ENCODE results near the gene NECAB2.

NECAB2 gene

DNA sequence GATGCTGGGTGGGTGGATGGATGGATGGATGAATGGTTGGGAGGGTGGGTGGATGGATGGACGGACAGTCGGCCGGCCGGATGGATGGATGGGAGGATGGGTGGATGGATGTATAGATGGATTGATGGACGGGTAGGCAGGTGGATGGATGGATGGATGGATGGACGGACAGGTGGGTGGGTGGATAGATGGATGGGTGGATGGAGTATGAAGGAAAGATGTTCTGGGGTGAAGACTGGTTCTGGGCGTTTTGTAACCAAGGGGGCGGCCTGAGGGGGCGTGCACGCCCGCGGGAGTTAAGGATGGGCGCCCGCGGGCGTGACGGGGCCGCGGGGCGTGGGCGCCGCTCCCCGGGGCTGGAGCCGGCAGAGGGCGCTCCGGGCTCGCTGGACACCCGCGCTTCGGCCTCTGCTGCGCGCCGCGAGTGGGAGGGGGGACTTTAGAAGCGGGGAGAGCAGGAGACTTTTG, at the start of gene NECAB2:
NECAB2 (plus strand) TSS at position 407 of the 468 bp plus-strand sequence. CDS start 405 bp downstream, outside the sequence.
- no peak for FAIRE-seq

DNA sequence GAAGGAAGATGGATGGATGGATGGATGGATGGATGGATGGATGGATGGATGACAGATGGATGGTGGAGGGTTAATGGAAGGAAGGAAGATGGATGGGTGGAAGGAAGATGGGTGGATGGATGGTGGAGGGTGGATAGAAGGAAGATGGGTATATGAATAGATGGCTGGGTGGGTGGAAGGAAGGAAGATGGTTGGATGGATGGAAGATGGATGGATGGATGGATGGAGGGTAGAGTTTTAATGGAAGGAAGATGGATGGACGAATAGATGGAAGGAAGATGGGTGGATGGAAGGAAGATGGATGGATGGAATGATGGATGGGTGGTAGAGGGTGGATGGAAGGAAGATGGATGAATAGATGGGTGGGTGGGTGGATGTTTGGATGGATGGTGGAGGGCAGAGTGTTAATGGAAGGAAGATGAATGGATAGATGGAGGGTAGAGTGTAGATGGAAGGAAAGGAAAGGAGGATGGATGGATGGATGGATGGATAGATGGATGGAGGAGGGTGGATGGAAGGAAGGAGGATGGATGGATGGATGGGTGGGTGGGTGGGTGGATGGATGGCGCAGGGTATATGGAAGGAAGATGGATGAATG, 47.1 kb upstream of the NECAB2 start:
- no peak for FAIRE-seq

DNA sequence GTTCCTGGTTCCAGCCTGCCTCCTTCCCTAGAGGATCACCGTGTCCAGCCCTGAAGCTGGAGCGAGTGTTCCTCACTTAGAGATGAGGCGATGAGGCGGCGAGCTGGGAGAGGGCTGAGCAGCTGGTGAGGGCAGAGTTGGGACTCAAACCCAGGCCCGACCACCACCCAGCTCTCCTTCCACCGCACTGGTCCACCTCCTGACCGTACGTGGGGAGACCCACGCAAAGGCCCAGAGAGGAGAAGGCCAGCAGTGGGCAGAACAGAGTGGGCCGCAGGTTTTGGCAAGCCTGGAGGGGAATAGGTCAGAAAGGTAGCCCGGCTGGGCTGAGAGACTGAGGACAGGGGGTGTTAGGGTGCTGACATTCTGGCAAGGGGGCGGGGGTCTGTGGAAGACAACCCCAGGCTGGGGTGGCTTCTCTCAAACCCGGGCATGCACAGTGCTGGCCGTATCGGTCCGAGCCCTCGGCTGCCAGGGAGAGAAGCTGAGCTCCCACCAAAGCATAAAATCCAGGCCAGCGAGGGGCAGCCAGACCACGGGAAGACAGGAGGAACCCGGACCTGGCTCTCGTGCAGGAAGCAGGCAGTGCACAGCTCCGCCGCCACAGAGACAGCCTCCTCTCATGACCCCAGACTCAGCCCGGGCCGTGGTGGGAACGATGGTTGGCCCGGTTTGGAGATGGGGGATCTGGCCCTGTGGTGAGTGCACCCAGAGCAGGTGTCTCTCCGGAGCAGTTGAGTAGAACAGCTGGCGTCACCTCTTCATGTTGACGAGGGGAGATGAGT, 44.3 kb upstream of the NECAB2 start:
- FAIRE-seq: no peak

DNA sequence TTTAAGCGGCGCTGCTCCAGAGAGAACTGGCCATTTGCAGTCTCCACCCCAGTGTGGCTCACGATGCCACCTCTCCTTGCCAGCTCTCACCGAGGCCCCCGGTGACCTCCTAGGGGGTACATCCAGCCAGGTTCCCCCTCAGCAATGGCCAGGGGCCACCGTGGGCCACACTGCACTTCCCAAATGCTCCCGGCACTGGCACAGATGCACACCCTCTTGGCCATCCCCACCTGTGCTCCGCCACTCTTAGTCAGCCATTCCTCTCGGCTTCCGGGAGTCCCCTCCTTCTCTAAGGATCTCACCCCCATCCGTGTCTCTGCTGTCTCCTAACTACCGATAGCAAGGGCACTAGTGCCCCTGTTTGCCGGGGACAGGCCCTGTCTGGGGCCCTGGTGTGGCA, 43.4 kb upstream of the NECAB2 start:
- no peak for FAIRE-seq

DNA sequence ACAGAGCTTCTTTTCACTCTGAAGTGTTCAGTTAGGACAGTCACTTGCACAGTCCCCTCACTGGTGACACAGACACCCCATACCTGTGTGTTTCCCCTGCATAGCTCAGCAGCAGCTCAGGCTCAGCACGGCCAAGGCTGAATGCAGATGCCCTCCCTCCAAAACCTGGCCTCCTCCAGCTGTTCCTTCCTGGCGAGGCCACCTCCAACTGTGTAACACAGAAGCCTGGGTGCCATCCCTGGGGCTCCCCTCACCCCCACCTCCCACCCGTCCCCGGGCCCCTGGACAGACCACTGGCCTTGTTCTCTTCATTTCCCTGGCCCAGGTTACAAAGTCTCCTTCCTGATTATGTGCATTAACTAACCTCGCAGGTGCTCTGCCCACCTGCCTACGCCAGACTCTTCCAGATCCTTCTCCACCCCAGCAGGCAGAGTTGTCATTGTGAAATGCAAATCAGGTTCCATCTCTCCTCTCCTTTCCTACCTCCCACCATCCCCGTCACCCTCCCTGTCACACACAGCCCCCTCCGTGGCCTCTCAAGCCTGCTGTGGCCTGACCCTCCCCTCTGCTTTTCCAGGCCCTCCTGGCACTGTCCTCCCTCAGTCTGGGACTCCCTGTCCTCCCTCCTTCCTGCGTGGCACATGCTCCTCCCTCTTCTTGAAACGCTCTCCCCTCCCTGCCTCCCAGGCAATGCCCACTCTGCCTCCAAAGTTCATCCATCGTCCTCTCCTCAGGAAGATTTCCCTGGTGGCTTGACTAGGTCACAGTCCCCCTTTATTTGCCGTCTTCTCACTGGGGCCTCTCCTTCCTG, 42.7 kb upstream of the NECAB2 start:
- no peak for FAIRE-seq

DNA sequence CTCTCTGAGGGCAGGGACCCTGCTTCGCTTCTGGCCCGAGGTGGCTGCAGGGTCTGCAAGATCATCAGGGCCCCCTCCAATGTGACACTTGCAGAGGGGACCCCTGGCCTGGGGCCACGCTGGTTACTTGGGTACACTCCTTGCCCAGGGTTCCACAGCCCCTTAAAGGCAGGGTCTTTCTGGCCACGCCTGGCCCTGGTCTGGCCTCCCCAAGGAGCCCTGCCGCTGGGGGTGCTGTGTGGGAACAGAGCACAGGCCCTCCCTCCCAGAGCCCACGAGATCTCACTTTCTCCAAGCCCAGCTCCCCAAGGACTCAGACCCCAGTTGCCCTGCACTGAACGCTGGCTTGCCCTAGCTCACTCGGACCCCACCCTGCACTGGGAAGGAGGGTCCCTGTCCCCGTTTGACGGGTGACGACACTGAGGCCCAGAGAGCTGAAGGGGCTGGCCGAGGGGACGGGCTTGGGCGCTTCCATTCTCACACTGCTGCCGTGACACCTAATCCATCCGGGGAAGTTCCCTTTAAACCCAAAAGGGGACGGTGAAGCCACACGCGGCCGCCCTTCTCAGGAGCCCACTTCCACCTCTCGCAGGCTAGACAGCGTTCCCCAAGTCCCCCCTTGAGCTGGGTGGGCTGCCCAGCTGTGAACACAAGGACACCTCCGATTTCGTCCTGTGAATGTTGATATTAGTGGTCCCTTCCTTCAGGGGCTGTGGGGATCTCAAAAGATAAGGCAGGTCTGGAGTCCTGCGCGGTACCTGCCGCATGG, 41.9 kb upstream of the NECAB2 start:
- FAIRE-seq: no peak

DNA sequence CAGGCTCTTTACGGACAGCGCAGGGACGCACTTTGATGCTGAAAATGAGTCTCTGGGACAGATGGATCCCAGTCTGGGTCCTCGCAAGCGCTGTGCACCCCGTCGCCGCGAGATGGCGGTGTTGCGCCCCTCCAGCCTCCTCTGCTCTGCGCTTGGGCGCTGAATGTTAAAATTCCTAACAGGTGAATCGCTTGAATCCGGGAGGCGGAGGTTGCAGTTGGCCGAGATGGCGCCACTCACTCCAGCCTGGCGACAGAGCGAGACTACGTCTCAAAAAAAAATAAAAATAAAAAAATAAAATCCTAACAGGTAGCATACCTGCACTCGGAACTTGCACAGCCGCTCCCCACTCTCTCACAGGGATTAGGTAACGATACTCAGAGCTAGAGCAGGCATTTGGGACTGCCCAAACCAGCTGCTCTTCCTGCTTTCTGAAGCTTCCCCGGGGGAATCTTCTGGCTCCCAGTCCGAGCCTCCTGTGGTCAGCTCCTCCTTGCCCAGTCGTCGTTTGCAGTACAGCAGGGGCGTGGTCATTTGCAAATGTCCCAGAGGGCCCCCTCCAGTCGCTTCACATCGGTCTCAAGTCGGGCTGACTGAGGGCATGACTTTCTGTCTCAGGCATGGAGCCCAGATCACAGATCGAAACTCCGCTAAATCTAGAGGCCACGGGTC, 41.2 kb upstream of the NECAB2 start:
- no peak for FAIRE-seq

DNA sequence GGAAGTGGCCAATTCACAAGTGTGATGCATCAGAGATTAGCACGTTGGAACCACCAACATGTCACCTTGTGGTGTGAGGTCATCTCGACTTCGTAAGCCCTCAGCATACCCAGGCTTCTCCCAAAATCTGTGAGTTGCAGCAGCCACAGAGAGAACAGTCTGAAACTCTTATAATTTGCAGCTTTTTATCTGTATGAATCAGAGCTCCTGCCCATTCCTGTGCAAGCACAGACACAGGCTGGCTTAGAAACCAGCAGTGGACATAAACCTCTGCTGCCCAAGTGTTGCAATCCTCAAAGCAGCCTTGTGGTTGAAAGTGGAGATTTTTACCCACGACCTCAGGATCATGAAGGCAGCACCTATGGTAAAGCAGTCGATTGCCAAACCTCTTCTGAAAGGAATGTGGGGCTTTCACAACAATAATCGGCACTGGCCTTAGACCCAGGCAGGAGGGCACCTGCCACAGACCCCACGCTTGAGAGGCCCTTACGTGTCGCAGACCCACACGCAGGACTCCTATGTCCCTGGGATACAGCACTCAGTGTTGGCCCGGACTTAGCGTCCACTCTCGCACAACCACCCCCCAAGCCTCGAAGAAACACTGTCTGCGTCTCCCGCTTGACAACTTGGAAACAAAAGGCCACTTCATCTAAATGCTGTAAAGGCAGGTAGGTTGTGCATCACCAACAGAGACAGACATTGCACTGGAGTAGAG, 39.5 kb upstream of the NECAB2 start:
- no peak for FAIRE-seq

DNA sequence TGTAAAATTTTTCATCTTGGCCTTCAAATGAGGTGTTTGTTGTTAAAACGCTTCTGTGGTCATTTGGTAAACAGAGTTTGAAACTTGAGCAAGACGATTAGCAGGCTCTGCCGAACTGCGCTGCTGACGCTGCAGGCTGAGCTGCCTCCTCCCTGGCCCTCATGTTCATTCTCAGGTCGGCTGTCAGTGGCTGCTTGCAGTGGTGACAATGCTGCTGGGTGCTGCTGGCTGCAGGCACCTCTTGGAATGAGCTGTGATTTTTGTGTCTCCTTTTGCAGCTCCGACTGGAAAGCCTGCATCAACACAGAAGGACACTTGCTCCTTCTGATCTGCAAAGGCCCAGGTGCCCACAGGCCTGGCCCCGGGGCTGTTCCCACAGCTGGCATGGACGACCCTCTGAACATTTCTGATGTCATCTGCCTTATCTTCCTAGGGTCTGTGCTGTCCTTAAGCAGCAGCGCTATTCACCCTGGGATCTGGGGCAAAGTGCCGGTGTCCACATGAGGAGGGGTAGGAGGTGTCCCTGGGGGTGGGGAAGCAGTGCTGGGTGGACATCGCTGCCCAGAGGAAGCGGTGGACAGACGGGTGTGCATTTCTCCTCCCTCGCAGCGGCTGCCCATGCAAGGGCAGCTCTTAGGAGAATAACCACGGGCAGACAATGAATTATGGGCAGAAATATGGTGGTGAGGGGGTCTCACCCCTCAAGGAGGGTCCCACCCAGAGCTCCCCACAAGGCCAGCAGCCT, 38.1 kb upstream of the NECAB2 start:
- FAIRE-seq: no peak

DNA sequence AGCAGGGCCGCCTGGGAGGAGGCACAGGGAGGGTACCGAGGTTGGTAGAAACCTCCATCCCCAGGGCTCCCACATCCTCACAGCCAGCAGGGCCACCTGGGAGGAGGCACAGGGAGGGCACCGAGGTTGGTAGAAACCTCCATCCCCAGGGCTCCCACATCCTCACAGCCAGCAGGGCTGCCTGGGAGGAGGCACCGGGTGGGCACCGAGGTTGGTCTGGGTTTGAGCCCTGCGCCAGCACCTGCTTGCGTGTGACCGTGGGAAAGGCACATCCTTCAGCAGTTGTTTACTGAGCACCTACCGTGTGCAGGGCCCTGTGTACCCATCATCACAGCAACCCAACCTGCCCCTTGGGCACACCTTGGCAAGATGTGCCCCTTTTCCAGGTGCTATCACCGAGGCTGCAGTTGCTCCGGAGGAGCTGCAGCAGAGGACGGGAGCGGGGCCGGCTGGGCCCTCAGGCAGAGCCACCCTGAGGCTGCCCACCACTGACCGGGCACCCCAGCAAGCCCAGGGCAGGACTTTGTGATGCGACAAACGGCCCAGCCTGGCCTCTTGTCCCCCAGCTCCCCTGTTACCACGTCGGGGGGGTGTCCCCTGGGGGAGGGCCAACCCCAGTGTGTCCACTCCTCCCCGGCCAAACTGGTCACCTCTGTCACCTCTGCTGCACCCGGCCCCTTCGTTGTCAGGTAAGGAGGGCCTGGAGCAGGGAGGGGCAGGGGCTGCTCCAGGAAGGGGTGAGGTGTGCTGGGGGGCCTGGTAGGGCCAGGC, 37.1 kb upstream of the NECAB2 start:
- FAIRE-seq: no peak

DNA sequence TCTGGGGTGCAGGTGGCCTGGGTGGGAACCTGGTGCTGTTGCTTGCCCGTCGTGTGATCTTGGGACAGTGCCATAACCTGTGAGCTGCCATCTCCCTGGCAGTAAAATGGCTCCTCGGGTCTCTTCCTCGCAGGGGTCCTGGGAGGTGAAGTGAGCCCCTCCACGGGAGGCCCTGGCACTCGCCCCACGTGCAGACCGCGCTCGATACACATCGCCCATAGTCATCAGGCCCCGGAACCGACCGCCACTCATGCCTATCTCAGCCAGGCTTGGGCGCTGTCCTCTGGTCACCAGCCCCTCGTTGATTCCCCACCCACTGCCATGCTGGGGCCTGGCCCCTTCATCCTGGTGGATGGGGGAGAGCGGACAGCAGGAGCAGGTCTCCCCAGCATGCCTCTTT, 36.5 kb upstream of the NECAB2 start:
- FAIRE-seq: no peak

DNA sequence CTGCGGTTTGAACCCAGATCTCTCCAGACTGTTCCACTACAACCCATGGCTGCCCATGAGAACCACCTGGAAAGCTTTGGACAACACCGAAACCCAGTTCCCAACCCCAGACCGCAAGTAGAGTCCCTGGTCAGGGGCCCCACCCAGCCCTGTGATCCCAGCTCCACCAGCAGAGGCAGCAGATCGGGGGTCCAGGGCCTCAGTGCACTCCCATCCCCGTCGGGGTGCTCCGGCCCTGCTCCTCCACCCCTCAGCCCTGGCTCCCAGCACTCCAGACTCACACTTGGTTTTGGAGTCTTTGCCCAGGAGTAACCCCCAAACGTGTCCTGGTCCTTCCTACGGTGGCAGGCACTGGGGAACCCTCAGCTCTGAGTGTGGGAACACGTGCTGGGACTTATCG, 35.7 kb upstream of the NECAB2 start:
- FAIRE-seq: no peak

DNA sequence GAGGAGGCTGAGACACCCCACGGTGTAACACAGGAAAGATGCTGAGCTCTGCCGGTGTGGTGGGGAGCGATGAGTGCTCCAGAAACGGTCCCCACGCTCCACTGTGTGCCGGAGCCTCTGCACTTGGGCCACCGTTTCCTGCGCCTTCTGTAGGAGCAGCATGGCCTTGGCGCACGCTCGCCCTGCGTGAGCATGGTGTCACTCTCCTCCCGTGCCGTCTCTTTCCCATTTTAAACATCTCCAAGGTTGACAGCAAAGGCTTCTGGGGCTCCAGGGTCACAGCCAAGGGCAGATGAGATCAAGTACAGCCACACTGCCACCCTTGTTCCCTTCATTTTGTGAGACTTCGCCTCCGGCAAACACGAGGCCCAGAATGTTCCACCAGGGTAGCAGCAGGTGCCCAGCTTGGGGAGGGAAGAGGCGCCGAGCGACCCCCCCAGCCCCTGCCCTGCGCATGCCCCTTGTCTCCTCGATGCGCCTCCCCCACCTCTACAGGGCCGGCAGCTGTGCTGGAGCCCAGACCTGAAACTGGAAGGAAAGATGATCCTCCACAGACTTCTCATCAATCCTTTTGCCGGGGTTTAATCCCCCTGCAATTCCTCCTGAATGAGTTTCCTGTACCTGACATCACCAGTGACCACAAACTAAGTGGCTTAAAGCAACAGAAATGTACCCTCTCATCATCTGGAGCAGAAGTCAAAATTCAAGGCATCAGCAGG, 34.9 kb upstream of the NECAB2 start:
- no peak for FAIRE-seq

DNA sequence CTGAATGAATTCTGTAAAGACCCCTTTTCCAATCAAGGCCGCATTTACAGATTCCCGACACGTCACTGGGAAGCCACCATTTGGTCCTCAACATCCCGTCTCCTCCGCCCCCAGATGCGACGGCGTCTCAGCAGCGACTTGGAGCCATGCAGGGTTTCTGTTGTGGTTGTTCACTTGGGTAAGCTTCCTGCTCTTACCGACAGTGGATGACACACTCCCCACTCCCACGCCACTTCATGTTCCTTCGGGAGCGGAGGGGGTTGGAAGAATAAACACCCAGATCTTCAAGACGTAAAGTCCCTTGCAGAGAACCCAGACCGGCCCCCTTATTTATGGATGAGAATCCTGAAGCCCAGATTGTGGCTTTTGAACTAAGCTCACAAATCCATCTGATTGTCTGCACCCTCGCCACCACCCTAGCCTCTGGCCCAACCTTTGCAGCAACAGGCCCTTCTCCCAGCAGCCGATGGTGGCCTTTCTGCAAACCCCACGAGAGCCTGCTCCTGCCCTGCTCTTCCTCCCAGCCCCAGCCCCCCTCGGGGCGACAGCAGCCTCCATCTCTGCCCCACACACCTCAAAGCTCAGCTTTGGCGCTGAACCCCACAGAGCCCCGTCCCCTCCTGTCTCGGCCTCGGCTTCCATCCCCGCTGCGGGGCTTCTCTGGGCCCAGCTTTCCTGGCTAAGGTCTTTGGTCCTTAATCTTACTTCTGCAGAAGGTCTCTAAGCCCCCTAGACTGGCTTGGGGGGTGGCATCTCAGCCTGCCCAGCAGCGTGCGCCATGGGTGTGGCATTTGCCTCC, 34.0 kb upstream of the NECAB2 start:
- no peak for FAIRE-seq

DNA sequence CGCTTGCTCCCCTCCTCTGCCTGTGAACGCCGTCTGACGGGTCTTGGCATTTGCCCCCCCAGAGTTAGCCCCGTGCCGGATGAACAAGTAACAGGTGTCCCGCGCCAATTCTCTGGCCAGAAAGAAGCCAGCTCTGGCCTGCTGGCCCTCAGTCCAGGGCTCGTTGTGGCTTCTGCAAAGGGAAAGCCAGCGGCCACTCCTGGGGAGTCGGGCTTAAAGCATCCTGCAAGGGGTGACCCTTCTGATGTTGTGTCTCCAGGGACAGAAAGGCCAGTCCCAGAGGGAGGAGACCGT, 33.4 kb upstream of the NECAB2 start:
- FAIRE-seq: no peak

DNA sequence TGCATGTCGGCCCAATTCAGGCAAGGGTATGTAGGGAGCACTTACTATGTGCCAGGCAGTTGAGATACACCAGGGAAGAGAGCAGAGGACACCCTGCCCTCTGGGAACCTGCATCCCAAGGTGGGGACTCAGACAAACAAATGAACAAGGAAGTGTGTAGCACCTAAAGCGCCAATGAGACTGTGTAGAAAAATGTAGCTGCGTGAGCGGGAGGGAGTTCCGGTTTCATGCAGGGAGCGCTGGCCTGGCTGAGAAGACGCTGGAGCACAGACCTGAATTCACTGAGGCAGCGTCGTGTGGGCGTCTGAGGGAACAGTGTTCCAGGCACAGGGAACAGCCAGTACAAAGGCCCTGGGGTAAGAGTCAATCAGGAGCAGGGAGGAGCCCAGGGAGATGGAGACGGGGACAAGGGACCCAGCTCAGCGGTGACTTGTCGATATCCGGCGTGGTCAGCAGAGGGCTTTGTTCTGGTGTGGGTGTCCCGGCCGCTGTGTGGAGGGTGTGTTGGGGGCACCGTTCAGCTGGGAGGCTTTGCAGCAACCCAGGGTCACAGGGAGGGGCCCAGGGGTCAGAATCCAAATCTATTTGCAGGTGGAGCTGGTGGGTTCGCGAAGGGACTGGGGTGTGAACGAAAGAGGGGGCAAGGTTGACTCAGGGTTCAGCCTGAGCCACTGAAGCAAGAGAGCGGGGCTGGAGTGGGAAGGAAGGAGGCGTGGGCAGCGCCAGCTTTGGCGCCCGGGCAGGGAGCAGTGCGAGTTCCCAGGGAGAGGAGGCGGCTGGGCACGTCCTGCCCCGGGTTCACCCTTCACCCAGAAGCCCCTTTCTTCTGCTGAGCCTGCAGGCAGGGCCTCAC, 32.8 kb upstream of the NECAB2 start:
- no peak for FAIRE-seq

DNA sequence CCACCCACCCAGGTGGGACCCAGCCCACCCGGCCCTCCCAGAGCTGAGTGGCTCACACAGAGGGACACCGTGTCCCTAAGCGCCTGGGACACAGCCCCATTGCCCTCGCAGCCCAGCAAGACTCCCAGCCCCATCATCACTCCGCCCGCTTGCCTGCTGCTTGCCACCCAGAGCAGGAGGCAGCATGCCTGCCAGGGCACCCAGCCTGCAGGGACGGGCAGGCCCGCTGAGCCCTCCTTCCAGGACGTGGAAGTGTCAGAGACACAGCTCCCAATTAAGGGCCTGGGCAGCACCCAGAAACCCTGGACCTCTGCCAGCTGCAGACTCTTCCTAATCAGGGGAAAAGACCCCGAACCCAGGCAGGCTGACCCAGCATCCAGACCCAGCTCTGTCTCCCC, 32.2 kb upstream of the NECAB2 start:
- no peak for FAIRE-seq
